Activated CD8-positive, alpha-beta memory T cell treated with anti-CD3 and anti-CD28 coated beads, Interleukin-2, amount 10 ng/mL, durations not matched to agents 7 days and 5 days (primary cell): ENCODE measurements around the gene PRTFDC1. TPM values are rescaled to one million over a fixed set of nuclear protein-coding genes. Genes with fewer than 3 reads are reported as not detected.
A peak's percentile ranks its signal among the peaks of the same experiment; 100 is the strongest.

Source experiments
- ATAC-seq: fragments of 150-1000 bp; cut with Tn5 transposase; one replicate; pipeline ENCODE4 v1.10.0; 2021; ENCODE audit warnings: moderate library complexity
- CTCF ChIA-PET: fragments of 350-600 bp; sonication (Branson Sonifier 250); formaldehyde crosslinking; loops from one replicate; lab custom pipeline; 2021; ENCODE audit warnings: antibody characterized with exemption; lab: Charles Lee
- DNase-seq: peaks from one replicate; pipeline ENCODE4 v3.0.0-alpha.2; 2020
- H3K27ac Mint-ChIP-seq: one replicate; pipeline ENCODE4 v1.8.0; 2021; ENCODE audit warnings: mild to moderate bottlenecking, mixed read lengths
- H3K27me3 Mint-ChIP-seq: one replicate; pipeline ENCODE4 v1.8.0; 2021; ENCODE audit warnings: mixed read lengths
- H3K36me3 Mint-ChIP-seq: one replicate; pipeline ENCODE4 v1.8.0; 2021; ENCODE audit warnings: mild to moderate bottlenecking, mixed read lengths
- H3K4me1 Mint-ChIP-seq: one replicate; pipeline ENCODE4 v1.8.0; 2021; ENCODE audit warnings: mixed read lengths
- H3K4me3 Mint-ChIP-seq: one replicate; pipeline ENCODE4 v1.8.0; 2021; ENCODE audit warnings: mild to moderate bottlenecking, moderate library complexity, mixed read lengths
- H3K9me3 Mint-ChIP-seq: one replicate; pipeline ENCODE4 v1.8.0; 2022; ENCODE audit warnings: low read depth, mixed read lengths
- total RNA-seq, 2 experiments: library from RNA; stranded (reverse); gene quantifications; one replicate each; pipeline ENCODE4 v1.2.3, GENCODE V29; 2021

PRTFDC1 gene
- total RNA-seq, 2 experiments from 2014 or later, result 1.6 to 2.9 TPM

GRCh38 chr10:24902400-24902728 lies 50.0 kb downstream of the PRTFDC1 start:
- Mint-ChIP-seq H3K27ac (no peak overlapping the region), H3K9me3 (peaks cover 4% of the 10 kb centered on the region), H3K4me1 (peaks cover 34% of the 10 kb centered on the region), H3K4me3 (no peak overlapping the region), H3K27me3 (no peaks in the 10 kb centered on the region), H3K36me3 (peaks cover 28% of the 10 kb centered on the region)
- ATAC-seq, result no peak
- CTCF ChIA-PET, result no interaction called here
- no peak for DNase-seq

GRCh38 chr10:24901686-24902399 lies 50.6 kb downstream of the PRTFDC1 start:
- Mint-ChIP-seq H3K36me3 (peaks cover 32% of the 10 kb centered on the region), H3K4me1 (peaks cover 37% of the 10 kb centered on the region), H3K27me3 (no peaks in the 10 kb centered on the region), H3K4me3 (no peak overlapping the region), H3K27ac (peak overlapping the region; percentile 42), H3K9me3 (peaks cover 4% of the 10 kb centered on the region)
- DNase-seq (no peak), ATAC-seq (peak; percentile 37)
- CTCF ChIA-PET, result interaction anchor here (1.3 kb wide), 1 partner anchor 14 kb away, joined by 3 read pairs; no protein-coding TSS in a partner anchor

- Mint-ChIP-seq H3K9me3 (peaks cover under 1% of the 10 kb centered on the region), H3K4me3 (no peak overlapping the region), H3K27me3 (no peaks in the 10 kb centered on the region), H3K4me1 (peaks cover 42% of the 10 kb centered on the region), H3K27ac (peak overlapping the region; percentile 79), H3K36me3 (peaks cover 24% of the 10 kb centered on the region)
- CTCF ChIA-PET, result interaction anchor here (1.3 to 1.5 kb wide), 2 partner anchors 8 to 13 kb away, joined by 3 to 4 read pairs; no protein-coding TSS in a partner anchor
- ATAC-seq (peak; percentile 36), DNase-seq (no peak)
Measured at GRCh38 chr10:24900888-24901685, 51.3 kb downstream of the PRTFDC1 start.

GRCh38 chr10:24899571-24899970 lies 52.8 kb downstream of the PRTFDC1 start:
- Mint-ChIP-seq H3K4me3 (no peak overlapping the region), H3K4me1 (peaks cover 53% of the 10 kb centered on the region), H3K27ac (no peak overlapping the region), H3K36me3 (peaks cover 24% of the 10 kb centered on the region), H3K27me3 (no peaks in the 10 kb centered on the region), H3K9me3 (no peaks in the 10 kb centered on the region)
- DNase-seq, result no peak
- ATAC-seq, result no peak
- CTCF ChIA-PET, result interaction anchor here (0.6 to 1.5 kb wide), 2 partner anchors 9 to 10 kb away, joined by 3 to 4 read pairs; no protein-coding TSS in a partner anchor

- Mint-ChIP-seq H3K27ac (no peak overlapping the region), H3K9me3 (no peaks in the 10 kb centered on the region), H3K4me1 (peaks cover 60% of the 10 kb centered on the region), H3K27me3 (no peaks in the 10 kb centered on the region), H3K4me3 (no peak overlapping the region), H3K36me3 (peaks cover 26% of the 10 kb centered on the region)
- DNase-seq, result no peak
- CTCF ChIA-PET, result interaction anchor here (1.1 kb wide), 1 partner anchor 12 kb away, joined by 3 read pairs; no protein-coding TSS in a partner anchor
- no peak for ATAC-seq
Measured at GRCh38 chr10:24898501-24898900, 53.9 kb downstream of the PRTFDC1 start.

GRCh38 chr10:24897326-24897926 lies 55.0 kb downstream of the PRTFDC1 start:
- no peaks in the 10 kb centered on the region for H3K27me3 Mint-ChIP-seq
- peaks cover 59% of the 10 kb centered on the region for H3K4me1 Mint-ChIP-seq
- DNase-seq (no peak), ATAC-seq (no peak)
- no peaks in the 10 kb centered on the region for H3K9me3 Mint-ChIP-seq
- H3K27ac Mint-ChIP-seq, result peak overlapping the region; percentile 53
- H3K36me3 Mint-ChIP-seq, result peaks cover 27% of the 10 kb centered on the region
- CTCF ChIA-PET, result interaction anchor here (1.1 kb wide), 1 partner anchor 13 kb away, joined by 3 read pairs; no protein-coding TSS in a partner anchor
- no peak overlapping the region for H3K4me3 Mint-ChIP-seq

- H3K27me3 Mint-ChIP-seq, result no peaks in the 10 kb centered on the region
- peaks cover 47% of the 10 kb centered on the region for H3K4me1 Mint-ChIP-seq
- ATAC-seq, result peak; percentile 54
- CTCF ChIA-PET, result no interaction called here
- peak overlapping the region; percentile 95 for H3K27ac Mint-ChIP-seq
- peaks cover 37% of the 10 kb centered on the region for H3K36me3 Mint-ChIP-seq
- DNase-seq, result peak; percentile 58
- peak overlapping the region; percentile 65 for H3K4me3 Mint-ChIP-seq
- H3K9me3 Mint-ChIP-seq, result no peaks in the 10 kb centered on the region
Measured at GRCh38 chr10:24894728-24895127, 57.7 kb downstream of the PRTFDC1 start.

- peak overlapping the region; percentile 65 for H3K4me3 Mint-ChIP-seq
- CTCF ChIA-PET, result interaction anchor here (0.7 kb wide), 2 partner anchors 57 to 179 kb away, joined by 3 read pairs; no protein-coding TSS in a partner anchor
- H3K4me1 Mint-ChIP-seq, result peaks cover 49% of the 10 kb centered on the region
Measured at GRCh38 chr10:24894309-24894708, 58.1 kb downstream of the PRTFDC1 start.

GRCh38 chr10:24893127-24893526 lies 59.3 kb downstream of the PRTFDC1 start:
- ATAC-seq, result no peak
- DNase-seq, result no peak
- Mint-ChIP-seq H3K27me3 (no peaks in the 10 kb centered on the region), H3K9me3 (no peaks in the 10 kb centered on the region), H3K4me1 (peaks cover 55% of the 10 kb centered on the region), H3K36me3 (peaks cover 40% of the 10 kb centered on the region), H3K4me3 (no peak overlapping the region), H3K27ac (no peak overlapping the region)
- CTCF ChIA-PET, result interaction anchor here (1.1 kb wide), 1 partner anchor 55 kb away, joined by 3 read pairs; no protein-coding TSS in a partner anchor

More at GRCh38 chr10:24894309-24894708, 58.1 kb downstream of the PRTFDC1 start:
- Mint-ChIP-seq H3K27ac (peak overlapping the region; percentile 95), H3K36me3 (peaks cover 40% of the 10 kb centered on the region), H3K9me3 (no peaks in the 10 kb centered on the region), H3K27me3 (no peaks in the 10 kb centered on the region)
- DNase-seq, result peak; percentile 45
- peak; percentile 70 for ATAC-seq

GRCh38 chr10:24891823-24892222 lies 60.6 kb downstream of the PRTFDC1 start:
- ATAC-seq, result no peak
- no peak for DNase-seq
- H3K27ac Mint-ChIP-seq, result no peak overlapping the region
- H3K9me3 Mint-ChIP-seq, result no peaks in the 10 kb centered on the region
- H3K4me3 Mint-ChIP-seq, result no peak overlapping the region
- peaks cover 57% of the 10 kb centered on the region for H3K4me1 Mint-ChIP-seq
- H3K27me3 Mint-ChIP-seq, result no peaks in the 10 kb centered on the region
- peaks cover 38% of the 10 kb centered on the region for H3K36me3 Mint-ChIP-seq
- CTCF ChIA-PET, result interaction anchor here (1.5 kb wide), 1 partner anchor 8 kb away, joined by 3 read pairs; no protein-coding TSS in a partner anchor

GRCh38 chr10:24889639-24890038 lies 62.8 kb downstream of the PRTFDC1 start:
- Mint-ChIP-seq H3K4me1 (peaks cover 52% of the 10 kb centered on the region), H3K4me3 (no peak overlapping the region), H3K27me3 (no peaks in the 10 kb centered on the region), H3K9me3 (peaks cover 4% of the 10 kb centered on the region), H3K36me3 (peaks cover 38% of the 10 kb centered on the region), H3K27ac (no peak overlapping the region)
- ATAC-seq (no peak), DNase-seq (no peak)
- CTCF ChIA-PET, result interaction anchor here (1.5 kb wide), 1 partner anchor 271 kb away, joined by 3 read pairs; no protein-coding TSS in a partner anchor

- H3K9me3 Mint-ChIP-seq, result peaks cover 4% of the 10 kb centered on the region
- peak overlapping the region; percentile 78 for H3K4me3 Mint-ChIP-seq
- H3K36me3 Mint-ChIP-seq, result peaks cover 37% of the 10 kb centered on the region
- ATAC-seq (no peak), DNase-seq (peak; percentile 45)
- H3K4me1 Mint-ChIP-seq, result peaks cover 50% of the 10 kb centered on the region
- peak overlapping the region; percentile 99 for H3K27ac Mint-ChIP-seq
- CTCF ChIA-PET, result interaction anchor here (0.9 to 1.1 kb wide), 2 partner anchors 13 to 64 kb away, joined by 3 to 4 read pairs; no protein-coding TSS in a partner anchor
- no peaks in the 10 kb centered on the region for H3K27me3 Mint-ChIP-seq
Measured at GRCh38 chr10:24887855-24888231, 64.6 kb downstream of the PRTFDC1 start.

GRCh38 chr10:24886290-24886680 lies 66.1 kb downstream of the PRTFDC1 start:
- ATAC-seq (no peak), DNase-seq (no peak)
- CTCF ChIA-PET, result no interaction called here
- Mint-ChIP-seq H3K4me1 (peaks cover 59% of the 10 kb centered on the region), H3K27ac (peak overlapping the region; percentile 28), H3K4me3 (no peak overlapping the region), H3K27me3 (no peaks in the 10 kb centered on the region), H3K36me3 (peaks cover 39% of the 10 kb centered on the region), H3K9me3 (peaks cover 4% of the 10 kb centered on the region)
